ENCODE results near the gene MMD2.
A peak's percentile ranks its signal among the peaks of the same experiment; 100 is the strongest.

The MMD2 gene

GRCh38 chr7:4973728-4974198 lies 14.8 kb upstream of the MMD2 start:
- no peak for TF ChIP-seq FOXM1 (IDR thresholded peaks at IDR 0.05; ENCODE audit: borderline replicate concordance, low read depth)
- no peak for TF ChIP-seq YY1 (IDR thresholded peaks at IDR 0.05; ENCODE audit: low read depth)
- 0 out of 2 replicates have a peak, but pooled peaks have one; percentile 11 for TF ChIP-seq NFIC (IDR thresholded peaks at IDR 0.05)
- no peak; the same call in 1 of the 2 replicates for TF ChIP-seq TCF12 (IDR thresholded peaks at IDR 0.05; ENCODE audit: low read depth)
- TF ChIP-seq EGR1 (IDR thresholded peaks at IDR 0.05) = 0 out of 2 replicates have a peak, but pooled peaks have one; percentile 36
- no peak for TF ChIP-seq EP300 (IDR thresholded peaks at IDR 0.05; ENCODE audit: borderline replicate concordance)
- TF ChIP-seq CREB1 (IDR thresholded peaks at IDR 0.05; ENCODE audit: low read depth) = 0 out of 2 replicates have a peak, but pooled peaks have one; percentile 29
- TF ChIP-seq RAD21 (IDR thresholded peaks at IDR 0.05; ENCODE audit: low read depth) = peak; percentile 75
- TF ChIP-seq CEBPB (IDR thresholded peaks at IDR 0.05) = no peak
- no peak for TF ChIP-seq REST (IDR thresholded peaks at IDR 0.05; ENCODE audit: low read depth)
- peak; percentile 79; the same call in 1 of the 2 replicates for TF ChIP-seq MAX (IDR thresholded peaks at IDR 0.05)
- TF ChIP-seq USF1 (IDR thresholded peaks at IDR 0.05) = peak; percentile 23; the same call in 1 of the 2 replicates
- TF ChIP-seq ZBTB7A (IDR thresholded peaks at IDR 0.05; ENCODE audit: low read depth) = peak; percentile 75
- TF ChIP-seq TEAD4 (IDR thresholded peaks at IDR 0.05) = peak; percentile 10; the same call in 1 of the 2 replicates
- TF ChIP-seq TAF1 (IDR thresholded peaks at IDR 0.05; ENCODE audit: low read depth) = peak; percentile 66; the same call in 1 of the 2 replicates

- TF ChIP-seq REST (IDR thresholded peaks at IDR 0.05; ENCODE audit: low read depth) (no peak), TCF12 (IDR thresholded peaks at IDR 0.05; ENCODE audit: low read depth) (no peak)
These were observed 6.5 kb upstream of the MMD2 start for GRCh38 chr7:4965295-4966022.

GRCh38 chr7:4964506-4964905 lies 5.5 kb upstream of the MMD2 start:
- no peak for TF ChIP-seq CEBPB (IDR thresholded peaks at IDR 0.05)
- TF ChIP-seq FOXM1 (IDR thresholded peaks at IDR 0.05; ENCODE audit: borderline replicate concordance, low read depth) = no peak
- no peak for TF ChIP-seq TEAD4 (IDR thresholded peaks at IDR 0.05)
- TF ChIP-seq CREB1 (IDR thresholded peaks at IDR 0.05; ENCODE audit: low read depth) = no peak

GRCh38 chr7:4962872-4963775 lies 4.1 kb upstream of the MMD2 start:
- no peak for TF ChIP-seq YY1 (IDR thresholded peaks at IDR 0.05; ENCODE audit: low read depth)
- TF ChIP-seq TAF1 (IDR thresholded peaks at IDR 0.05; ENCODE audit: low read depth) = no peak
- TF ChIP-seq NFIC (IDR thresholded peaks at IDR 0.05) = no peak
- no peak for TF ChIP-seq EP300 (IDR thresholded peaks at IDR 0.05; ENCODE audit: borderline replicate concordance)
- TF ChIP-seq TCF12 (IDR thresholded peaks at IDR 0.05; ENCODE audit: low read depth) = no peak
- TF ChIP-seq ZBTB7A (IDR thresholded peaks at IDR 0.05; ENCODE audit: low read depth) = no peak
- no peak for TF ChIP-seq CEBPB (IDR thresholded peaks at IDR 0.05)
- TF ChIP-seq TEAD4 (IDR thresholded peaks at IDR 0.05) = no peak
- no peak for TF ChIP-seq CREB1 (IDR thresholded peaks at IDR 0.05; ENCODE audit: low read depth)
- TF ChIP-seq EGR1 (IDR thresholded peaks at IDR 0.05) = no peak
- no peak for TF ChIP-seq RAD21 (IDR thresholded peaks at IDR 0.05; ENCODE audit: low read depth)
- TF ChIP-seq FOXM1 (IDR thresholded peaks at IDR 0.05; ENCODE audit: borderline replicate concordance, low read depth) = no peak
- no peak for TF ChIP-seq REST (IDR thresholded peaks at IDR 0.05; ENCODE audit: low read depth)
- no peak for TF ChIP-seq USF1 (IDR thresholded peaks at IDR 0.05)
- TF ChIP-seq MAX (IDR thresholded peaks at IDR 0.05) = no peak
